Activated CD4-positive, CD25-positive, alpha-beta regulatory T cell treated with anti-CD3 and anti-CD28 coated beads, Interleukin-2, amount 50 U/mL, for 72 hours (primary cell): ENCODE measurements around the gene COPZ1.

Source experiments
- DNase-seq: peaks from one replicate; pipeline ENCODE4 v3.0.0; 2021

The COPZ1 gene

DNA sequence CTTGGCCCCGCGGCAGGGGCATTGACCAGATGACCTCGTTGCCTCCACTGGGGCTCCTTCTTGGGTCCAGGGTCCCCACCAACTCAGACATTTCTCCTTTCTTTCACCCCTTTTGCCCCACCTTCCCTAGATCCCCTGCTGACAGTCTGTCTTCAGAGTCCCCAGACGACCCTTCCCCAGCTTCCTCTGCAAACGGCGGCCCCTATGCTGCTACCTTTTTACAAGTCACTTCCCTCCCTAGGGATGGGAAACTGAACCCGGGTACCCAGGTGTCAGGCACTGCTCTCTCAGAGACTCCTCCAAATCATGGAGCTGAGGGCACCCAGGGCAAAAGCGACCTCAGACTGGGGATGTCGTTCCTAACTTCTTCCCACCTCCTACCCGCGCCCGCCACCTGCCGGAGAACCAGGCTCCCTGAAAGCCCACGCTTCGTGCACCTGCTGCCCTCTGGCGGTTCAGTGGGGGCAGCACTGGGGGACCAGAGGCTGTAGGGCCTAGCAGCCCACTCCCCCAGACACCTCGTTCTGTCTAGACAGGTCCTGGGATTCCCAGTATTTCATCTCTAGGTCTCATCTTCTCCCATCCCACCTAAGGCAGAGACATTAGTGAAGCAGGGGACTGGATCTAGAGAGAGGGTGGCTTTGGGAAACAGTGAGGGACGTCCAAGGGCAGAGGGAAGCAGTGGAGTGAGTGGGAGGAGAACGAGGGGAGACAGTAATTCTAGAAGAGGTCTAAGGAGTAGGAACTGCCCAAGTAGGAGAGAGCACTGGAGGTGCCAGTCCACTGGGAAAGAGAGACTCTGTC, 54.7 kb downstream of the COPZ1 start:
- peak; percentile 89 for DNase-seq

DNA sequence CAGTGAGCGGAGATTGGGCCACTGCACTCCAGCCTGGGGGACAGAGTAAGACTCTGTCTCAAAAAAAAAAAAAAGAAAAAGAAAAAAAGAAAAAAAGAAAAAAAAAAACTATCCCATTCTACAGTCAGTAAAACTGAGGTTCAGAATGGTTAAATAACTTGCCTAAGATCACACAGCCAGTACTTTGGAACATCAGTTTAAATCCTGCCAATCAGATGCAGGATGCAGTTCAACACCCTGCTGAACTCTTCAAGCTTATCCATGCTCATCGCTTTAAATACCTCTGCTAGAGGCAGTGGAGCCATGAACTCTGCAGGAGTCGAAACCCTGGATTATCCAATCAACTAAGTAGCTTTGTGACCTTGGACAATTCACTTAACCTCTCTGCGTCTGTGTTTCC, 56.2 kb downstream of the COPZ1 start:
- DNase-seq, result no peak

DNA sequence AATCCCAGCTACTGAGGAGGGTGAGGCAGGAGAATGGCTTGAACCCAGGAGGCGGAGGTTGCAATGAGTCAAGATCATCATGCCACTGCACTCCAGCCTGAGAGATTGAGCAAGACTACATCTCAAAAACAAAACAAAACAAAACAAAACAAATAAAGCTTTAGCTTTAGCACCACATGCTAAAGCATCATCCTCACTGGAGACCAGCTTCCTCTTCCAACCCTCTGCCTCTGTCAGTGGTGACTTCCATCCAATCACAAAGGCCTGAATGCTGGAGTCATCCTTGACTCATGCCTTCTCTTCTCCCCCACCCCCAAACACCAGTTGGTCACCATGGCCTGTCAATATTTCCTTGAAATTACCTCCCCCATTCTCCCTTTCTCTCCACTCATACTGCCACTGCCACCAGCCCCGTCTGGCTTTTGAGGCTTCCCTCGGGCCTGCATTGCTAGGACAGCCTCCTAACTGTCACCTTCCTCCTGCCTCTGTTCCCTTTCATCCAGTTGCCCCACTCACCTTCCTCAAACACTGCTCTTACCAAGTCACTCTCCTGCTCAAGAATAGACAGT, 58.2 kb downstream of the COPZ1 start:
- no peak for DNase-seq

DNA sequence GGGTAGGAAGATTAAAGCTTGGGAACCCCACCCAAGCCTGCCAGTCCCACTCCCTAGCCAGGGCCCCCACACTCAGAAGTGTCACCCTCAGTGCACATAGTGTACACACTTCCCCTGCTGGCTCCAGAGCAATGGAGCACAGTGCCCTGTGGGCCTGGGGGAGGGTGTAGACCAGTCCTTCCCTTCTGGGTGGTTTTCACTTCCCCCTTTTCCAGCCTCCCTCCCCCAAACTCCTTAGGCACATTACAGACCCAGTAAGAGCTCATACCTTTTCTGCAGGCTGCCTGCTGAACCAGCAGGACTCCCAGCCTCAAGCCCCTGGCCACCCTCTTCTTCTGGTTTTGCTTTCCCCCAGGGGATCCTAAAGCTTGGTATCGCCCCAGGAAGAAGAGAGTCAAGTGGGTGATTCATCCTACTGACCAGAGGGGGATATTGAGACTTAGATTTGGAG, 59.7 kb downstream of the COPZ1 start, which contains the start of gene ZNF385A:
TSS of gene ZNF385A (minus strand) at position 143 of the 451 bp plus-strand sequence. CDS start 219 bp downstream, outside the sequence.
- DNase-seq, result no peak

DNA sequence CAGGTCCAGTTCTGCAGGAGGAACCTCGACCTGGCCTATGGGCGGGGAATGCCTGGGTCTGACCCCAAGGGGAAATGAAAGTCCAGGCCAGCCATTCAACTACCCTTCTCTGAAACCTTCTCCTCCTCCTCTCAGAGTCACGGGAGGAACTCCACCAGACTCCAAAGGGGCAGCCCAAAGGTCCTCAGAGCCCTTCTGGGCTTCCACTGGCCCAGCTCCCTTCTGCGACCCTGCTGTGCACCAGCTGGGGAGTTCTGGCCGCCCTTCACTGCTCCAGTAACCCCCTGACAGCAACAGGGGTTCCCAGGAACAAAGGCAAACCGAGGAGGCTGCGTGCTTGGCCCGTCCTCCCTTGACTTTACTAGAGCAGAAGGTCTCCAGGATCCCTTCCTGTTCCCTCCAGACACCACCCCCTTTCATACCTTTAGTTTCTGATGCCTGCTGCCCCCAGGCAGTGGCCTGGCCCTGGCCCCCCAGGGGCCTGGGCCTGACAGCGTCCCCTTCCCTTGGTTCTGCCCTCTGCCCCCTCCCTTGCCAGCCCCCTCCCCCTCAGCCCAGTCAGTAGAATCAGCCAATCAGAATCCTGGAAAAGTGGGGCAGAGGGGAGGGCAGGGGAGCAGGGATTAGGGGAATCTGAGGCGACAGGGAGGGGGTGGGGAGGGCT, 60.5 kb downstream of the COPZ1 start:
- no peak for DNase-seq

DNA sequence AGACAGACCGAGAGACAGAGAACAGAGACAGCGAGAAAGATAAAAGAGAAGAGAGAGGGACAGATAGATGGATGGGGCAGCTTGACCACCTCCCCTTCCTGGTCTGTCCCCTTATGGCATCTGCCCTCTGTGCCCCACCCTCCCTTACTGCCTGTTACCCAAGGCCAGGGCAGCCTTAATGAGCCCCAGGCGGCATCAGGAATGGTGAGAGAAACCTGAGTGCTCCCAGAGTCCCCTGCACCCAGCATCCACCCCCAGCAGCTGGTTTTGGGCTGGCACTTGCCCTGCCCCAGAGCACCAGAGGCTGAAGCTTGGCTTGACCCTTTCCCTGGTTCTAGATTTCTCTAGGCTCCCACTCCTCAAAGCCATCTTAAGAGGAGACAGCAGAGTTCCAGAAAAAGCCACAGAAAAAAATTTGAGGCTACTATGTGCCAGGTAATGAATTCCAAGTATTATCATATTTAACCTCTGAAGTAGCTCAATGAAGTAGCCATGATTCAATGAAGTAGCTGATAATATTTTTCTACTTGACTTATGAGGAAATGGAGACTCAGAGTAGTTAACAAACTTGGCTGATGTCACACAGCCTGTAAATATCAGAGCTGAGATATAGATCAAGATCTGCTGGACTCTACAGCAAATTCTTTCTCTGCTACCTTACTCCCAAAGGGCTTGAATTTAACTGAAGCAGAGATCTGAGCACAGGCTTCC, 61.6 kb downstream of the COPZ1 start:
- DNase-seq, result no peak

DNA sequence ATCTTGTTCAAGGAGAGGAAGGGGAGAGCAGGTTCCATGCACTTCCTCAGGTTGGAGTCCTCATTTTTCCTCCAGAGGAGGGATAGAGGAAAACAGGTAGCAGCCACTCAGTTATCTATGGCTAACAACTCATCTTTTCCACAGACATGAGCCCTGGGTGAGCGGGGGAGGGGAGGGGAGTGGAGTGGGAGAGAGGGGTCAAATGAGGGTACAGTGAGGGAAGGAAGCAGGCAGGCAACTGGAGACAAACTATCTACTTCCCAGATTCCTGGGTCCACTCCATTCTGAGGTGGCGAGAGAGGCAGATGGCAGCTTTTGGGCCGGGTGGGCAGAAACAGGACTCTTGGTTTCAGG, 62.2 kb downstream of the COPZ1 start:
- DNase-seq, result no peak

DNA sequence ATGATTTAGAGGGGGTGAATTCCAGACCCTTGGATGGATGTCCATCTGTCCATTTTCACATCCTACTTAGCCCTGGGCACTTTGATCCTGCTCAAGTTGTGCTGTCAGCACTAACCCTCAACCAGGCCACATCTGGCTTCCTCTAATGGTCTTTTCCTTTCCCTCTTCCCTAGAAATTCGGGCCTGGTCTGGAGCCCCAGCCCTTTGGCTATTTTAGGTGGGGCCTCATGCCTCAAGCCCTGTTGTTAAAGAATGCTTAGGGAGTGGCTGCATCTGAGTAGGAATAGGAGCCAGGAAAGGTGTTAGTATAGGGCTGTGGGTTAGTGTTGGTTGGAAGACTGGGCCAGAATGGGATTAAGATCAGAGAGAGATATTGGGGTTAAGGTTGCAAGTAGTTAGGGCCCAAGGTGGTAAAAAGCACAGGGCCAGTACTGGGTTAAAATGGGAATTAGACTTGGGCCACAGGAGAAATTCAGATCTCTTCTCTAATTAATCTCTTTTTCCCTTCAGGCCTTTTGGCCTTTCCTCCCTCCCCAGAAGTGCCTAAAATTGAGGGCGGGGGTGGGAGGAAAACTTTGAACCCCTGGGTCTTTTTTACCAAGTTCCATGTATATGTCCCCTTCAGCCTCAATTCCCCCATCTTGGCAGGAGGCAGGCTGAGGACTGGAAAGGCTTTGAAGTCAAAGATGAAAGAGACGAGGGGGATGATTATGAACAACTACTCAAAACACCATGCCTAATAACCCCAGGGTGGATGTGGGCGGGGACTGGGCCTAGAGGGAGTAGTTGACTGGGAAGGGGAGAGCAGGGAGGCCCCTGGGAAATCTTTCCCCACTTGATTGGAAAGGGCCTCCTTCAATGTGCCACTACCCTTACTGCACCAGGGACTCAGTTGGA, 63.6 kb downstream of the COPZ1 start:
- DNase-seq, result no peak

DNA sequence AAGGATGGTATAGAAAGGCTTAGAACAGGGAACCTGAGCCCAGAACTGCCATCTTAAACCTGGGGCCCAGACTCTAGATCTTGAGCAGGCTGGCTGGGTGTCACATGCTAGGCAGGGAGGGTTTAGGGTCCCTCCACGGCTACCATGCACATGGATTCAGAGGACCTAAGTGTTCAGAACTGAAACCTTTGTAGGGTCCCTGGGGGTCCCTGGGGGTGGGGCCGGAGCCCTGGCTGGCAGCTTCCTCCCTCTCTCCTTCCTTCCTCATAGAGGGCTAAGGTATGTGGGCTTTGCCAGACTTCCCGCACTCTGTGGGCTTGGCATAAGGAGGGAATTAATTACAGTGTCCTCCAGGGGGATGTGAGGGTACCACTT, 64.2 kb downstream of the COPZ1 start:
- DNase-seq, result no peak

DNA sequence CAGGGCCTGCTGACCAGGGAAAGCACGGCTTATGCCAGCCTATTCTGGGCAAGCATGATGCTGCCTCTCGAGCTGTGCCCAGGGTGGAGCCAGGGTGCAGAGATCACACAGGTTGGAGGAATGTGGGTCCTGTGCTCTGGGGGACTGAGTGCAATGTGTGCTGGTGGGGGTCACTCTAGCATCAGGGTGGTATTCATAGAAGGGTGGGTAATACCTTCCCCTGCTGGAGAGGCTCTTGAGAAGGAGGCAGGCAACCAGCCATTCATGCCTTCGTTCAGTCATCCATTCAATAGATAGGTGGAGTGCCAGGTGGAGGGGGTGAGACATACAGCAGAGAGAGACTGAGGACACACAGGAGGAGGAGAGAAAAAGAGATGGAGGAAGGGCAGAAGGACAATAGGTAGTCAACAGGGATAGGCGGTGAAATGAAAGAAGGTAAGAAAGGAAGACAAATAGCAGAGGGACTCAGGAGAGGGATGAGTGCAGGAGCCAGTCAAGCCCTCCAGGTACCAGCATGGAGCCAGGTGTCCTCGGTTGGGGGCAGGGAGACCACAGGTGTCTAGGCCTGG, 64.8 kb downstream of the COPZ1 start:
- DNase-seq, result no peak

DNA sequence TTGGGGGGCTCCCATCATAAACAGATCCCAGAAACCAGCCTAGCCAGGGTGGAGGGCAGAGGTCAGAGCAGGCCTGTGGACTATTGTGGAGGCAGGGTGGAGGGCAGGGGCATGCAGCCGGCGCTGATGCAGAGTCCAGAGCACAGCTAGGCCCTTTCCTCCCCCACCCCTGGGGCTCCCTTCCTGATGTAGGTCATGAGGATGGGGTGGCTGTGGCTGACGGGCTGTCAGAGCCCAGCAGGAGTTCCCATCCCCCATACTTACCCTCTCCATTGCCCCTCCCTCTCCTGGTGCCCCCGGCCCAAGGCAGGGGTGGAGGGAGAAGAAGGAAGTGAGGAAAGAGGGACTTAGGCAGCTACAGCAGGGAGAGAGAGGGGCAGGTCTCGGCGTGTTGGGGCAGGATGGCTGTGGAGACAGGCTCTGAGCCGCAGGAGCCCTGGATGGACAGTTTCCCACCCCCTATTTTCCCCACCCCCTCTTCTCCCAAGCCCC, 65.3 kb downstream of the COPZ1 start:
- no peak for DNase-seq

DNA sequence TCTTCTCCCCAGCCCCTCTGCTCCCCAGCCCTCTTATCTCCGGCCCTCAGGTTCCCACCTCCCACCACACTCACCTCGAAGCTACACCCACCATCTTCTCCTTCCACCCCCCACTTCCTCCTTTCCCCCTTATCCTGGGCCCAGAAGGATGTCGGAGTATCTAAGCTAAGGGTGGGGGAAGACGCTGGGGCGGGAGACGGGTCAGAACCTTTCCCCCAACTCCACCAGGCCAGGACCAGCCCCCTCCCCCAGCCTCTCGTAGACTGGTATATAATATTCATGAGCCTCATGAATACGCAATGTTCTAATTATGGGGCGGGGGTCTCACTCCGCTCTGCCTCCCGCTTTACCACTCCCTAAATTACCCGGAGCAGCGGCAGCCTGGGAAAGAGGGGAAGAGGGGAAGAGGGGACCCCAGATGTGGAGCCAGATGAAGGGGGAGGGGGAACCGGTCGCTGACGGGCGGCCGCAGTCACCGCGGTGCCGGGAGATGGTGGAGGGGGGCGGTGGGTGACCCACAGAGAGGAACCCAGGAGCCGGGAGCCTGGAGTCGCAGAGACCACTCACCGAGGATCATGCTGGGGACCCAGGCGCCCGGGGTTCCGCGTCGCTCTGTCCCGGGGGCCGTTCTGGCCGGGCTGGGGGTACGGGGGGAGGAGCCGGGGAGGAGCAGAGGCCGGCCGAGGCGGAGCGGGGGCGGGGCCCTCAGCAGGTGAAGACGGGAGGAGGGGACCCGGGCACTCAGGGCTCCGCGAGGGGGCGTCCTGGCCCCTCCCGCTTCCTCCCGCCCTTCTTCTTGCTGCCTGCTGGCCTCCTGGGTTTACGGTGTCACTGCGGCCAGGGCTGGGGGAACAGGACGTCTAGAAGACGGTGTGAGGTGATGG, 66.0 kb downstream of the COPZ1 start:
- peak; percentile 60 for DNase-seq

DNA sequence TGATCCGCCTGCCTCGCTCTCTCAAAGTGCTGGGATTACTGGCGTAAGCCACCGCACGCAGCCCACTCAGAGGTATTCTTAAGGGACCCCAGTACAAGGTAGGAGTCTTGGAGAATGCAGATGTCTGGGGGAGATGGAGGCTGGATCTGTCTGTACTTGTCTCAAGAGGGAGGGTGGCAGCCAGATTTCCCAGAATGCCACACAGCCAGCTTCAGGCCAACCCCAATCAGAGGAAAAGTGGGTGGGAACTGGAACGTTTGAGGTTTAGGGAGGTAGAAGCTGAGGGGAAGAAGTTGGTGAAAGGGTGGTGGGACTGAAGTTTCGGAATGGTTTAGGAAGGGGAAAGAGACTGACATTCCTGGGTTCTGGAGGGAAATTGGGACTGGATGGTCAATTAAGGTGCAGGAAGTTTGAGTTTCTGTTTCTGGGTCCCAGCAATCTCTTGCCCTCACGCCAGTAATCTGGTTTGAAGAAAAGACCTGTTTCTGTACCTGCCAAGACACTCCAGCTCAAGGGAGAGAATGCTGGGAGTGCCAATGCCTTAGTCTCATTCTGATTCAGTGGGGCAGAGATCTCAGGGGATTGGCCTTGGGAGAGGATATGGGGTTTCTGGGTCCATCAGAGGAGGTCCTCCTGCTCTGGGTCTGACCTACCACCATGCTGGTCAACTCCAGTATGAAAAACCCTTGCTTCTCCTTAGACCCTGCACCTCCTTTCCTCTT, 67.7 kb downstream of the COPZ1 start:
- no peak for DNase-seq

DNA sequence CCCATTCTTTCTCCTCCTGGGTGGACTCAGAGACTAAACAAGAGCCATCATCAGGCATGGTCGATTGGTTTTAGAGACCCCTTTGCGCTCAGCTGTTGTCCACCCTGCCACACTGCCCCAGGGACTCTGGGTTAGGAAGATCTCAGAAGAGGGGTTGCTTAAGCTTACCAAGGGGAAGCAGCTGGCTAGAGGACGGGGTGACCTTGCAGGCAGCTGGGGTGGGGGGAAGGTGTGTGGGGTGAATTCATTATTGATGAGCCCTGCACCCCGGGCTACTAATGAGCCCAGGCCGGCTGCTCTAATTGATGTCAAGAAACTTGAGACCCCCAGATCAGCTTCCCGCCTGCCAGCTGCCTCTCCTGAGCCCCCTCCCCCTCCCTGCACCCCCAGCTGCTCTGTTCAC, 68.3 kb downstream of the COPZ1 start:
- no peak for DNase-seq

DNA sequence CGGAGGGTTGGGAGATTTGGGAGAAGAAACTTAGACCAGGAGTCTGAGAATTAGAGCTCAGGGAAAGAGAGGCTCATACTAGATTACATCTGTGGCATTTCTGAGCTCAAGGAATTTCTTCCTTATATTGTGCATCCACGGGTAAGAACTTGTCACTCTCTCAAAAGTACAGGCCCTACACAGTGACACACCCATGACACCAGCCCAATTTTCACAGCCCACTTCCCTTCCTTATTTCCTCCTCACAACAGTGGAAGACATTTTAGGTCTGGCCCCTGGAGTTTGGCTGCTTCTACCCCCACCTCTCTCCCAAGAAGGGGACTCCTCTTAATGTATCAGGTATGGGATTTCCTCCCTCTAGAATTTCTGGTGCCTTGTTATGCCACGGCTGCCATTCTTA, 68.8 kb downstream of the COPZ1 start:
- DNase-seq, result no peak

DNA sequence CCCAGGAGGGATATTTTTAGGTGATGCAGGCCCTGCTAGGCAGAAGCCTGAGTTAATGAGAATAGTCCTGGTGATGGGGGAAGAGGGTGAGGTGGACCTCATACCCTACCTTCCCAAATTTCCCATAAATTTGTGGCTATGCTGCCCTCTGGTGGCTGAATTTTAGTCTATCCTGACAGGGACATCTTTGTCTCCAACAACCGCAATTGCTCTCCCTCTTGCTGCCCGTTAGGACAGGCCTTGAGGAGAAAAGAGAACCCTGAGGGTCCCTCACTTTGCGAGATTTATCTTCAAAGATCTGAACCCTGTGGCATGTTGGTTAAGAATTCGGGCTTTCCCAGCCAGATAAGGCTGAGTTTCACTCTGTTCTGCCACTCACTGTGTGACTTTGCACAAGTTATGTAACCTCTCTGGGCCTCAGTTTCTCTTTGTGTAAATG, 69.4 kb downstream of the COPZ1 start:
- DNase-seq, result no peak

DNA sequence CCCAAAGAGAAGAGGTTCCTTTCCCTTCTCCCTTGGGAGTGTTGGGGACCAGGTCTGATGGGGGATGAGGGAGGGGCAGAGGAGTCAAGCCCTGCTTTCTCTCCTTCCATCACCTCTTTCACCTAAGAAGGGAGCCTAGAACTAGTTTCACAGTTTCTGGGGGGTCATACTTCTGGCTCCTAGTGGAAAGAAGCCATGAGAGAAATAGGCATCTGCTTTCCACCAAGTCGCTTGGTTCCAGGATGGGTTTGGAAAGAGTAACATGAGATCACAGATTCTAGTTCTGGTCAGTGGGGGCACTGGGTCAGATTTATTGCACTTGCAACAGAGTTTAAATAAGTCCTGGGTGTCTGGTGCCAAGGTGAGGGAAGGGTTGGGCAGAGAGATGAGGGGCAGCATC, 70.1 kb downstream of the COPZ1 start:
- DNase-seq, result no peak

DNA sequence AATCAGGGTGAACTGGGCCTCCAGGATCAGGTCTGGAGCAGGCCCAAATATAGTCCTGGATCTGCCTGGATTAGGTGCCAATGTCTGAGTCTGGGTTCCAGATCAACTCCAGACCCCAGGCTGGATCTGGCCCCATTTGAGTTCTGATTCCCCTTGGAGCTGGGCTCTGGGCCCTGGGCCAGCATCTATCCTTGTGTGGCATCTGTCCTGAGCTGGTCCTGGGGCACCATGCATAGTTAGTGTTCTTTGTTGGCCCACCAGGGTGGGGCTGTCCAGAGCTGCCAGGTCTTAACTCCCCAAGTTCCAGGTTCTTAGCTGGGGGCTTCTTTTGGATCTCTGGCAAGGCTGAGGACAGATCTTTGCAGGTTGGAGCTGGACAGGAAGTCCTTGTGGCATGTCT, 70.6 kb downstream of the COPZ1 start:
- no peak for DNase-seq

DNA sequence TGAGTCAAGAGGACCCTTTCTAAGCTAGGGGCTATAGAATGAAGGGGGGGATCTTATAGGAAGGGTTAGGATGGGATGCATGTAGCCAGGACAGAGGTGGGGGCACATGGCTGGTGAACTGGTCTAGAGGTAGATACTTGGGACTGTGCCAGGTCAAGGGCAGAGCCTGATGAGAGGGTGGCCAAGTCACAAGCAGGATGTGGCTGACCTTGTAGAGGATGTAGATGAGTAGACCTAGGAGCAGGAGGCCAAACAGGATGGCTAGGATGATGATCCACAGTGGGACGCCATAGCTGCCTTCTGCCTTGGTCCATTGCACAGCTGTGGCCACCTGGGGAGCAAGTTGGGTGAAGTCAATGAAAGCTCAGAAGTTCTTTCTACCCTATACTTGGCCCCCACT, 72.2 kb downstream of the COPZ1 start:
- no peak for DNase-seq

DNA sequence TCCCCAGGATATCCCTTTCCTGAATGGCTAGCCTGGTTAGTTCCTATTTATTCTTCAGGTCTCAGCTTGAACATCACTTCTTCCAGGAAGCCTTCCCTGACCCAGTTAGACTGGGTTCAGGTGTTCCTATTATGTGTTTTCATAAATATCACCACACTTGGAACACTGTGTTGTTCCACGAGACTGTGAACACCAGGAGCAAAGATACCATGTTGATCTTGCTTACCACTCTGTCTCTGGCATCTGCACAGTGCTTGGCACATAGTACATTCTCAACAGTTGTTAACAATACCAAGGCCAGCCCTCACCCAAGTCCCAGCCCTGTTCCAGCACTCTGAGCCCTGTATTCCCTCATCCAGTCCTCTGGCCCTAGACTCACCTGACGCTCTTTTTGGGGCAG, 73.3 kb downstream of the COPZ1 start:
- DNase-seq, result no peak
